GM10248 (cell line): Measurements from ENCODE around the gene LARP1.

ENCODE experiments used
- CTCF ChIA-PET: fragments of 300-600 bp; sonication (Branson Sonifier 250); formaldehyde crosslinking; extraction: SDS; loops from one replicate; lab custom pipeline; 2021; ENCODE audit warnings: antibody characterized with exemption; lab: Yijun Ruan, JAX
- POLR2A ChIA-PET: fragments of 350-650 bp; sonication (Branson Sonifier 250); formaldehyde crosslinking; extraction: SDS; loops from one replicate; lab custom pipeline; 2020; ENCODE audit warnings: antibody characterized with exemption; lab: Yijun Ruan, JAX
- DNase-seq: peaks from one replicate; pipeline ENCODE4 v3.0.0; 2012; ENCODE audit errors: extremely low spot score
- CTCF ChIP-seq: IDR thresholded peaks from 2 replicates; pipeline ENCODE4 v1.5.1; 2012; ENCODE audit warnings: mild to moderate bottlenecking, low read depth; ENCODE audit errors: extremely low read depth, missing control alignments, control extremely low read depth

Gene LARP1

GRCh38 chr5:154712518-154713437 lies 42.4 kb upstream of the LARP1 start:
- no peak for DNase-seq
- CTCF ChIA-PET, result interaction anchor here (1.3 kb wide), 1 partner anchor 11 kb away, joined by 3 read pairs; no protein-coding TSS in a partner anchor
- TF ChIP-seq CTCF, result no peak
- POLR2A ChIA-PET, result no interaction called here

- ChIA-PET CTCF (interaction anchor here (1.0 to 2.0 kb wide), 3 partner anchors 11 to 28 kb away, joined by 3 to 6 read pairs (median 4); no protein-coding TSS in a partner anchor), POLR2A (no interaction called here)
Measured at GRCh38 chr5:154713615-154714125, 41.5 kb upstream of the LARP1 start.

DNA sequence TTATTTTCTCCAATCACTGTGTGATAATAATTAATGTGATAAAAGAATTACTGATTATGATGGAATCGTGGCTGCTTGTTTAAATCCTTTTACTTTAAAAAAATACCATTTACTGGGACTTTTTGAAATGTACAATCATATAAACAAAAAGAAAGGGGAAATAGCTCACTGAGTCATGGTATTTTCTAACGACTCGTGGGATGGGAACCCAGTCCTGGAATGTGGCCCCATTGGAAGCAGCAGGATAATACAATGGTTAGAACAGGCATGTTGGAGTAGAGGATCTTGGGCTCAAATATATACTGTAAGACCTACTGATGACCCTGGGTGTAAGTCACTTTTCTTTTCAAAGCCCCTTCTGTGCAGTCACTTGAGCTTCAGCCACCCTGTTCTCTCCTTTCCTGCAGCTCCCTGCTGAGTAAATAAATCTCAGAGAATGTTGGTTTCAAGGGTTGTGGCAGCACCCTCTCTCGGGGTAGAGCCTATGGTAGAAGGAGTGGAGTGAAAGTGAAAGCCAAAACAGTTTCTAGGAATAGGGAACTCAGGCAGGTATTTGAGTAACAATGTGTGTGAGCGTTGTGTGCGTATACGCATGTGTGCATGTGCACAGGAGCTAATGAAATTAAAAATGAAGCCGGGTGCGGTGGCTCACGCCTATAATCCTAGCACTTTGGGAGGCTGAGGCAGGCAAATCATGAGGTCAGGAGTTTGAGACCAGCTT lies 40.8 kb upstream of the LARP1 start:
- ChIA-PET CTCF (interaction anchor here (0.7 to 2.0 kb wide), 5 partner anchors 10 to 63 kb away, joined by 3 to 6 read pairs (median 4); no protein-coding TSS in a partner anchor), POLR2A (no interaction called here)
- TF ChIP-seq CTCF, result no peak
- peak; percentile 41 for DNase-seq

More at GRCh38 chr5:154713615-154714125, 41.5 kb upstream of the LARP1 start:
- no peak for TF ChIP-seq CTCF
- DNase-seq, result no peak

DNA sequence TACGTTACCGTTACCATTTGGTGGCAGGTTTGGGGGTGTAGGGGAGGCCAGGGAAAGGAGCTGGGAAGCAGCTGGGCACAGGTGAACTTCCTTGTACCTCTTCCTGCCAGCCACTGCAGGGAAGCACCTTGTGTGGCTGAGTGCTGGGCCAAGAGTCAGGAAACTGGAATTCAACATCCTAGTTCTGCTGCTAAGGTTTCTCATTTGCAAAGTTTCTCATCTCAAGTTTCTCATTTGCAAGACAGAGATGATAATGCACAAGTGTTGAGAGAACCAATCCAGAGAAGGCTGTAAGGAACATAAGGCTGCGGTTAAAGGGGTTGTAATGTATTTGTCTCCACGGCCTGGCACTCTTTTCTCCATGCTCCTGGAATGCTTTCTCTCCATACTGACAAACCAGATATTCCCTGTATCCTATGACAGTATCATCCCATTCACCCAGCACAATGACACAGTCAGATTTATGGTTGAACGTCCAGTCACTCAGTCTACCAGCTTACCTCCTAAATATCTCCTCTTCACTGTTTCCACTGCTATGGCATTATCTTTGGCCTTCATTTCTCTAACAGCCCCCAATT lies 33.6 kb upstream of the LARP1 start:
- ChIA-PET CTCF (interaction anchor here (1.4 kb wide), 1 partner anchor 16 kb away, joined by 3 read pairs; no protein-coding TSS in a partner anchor), POLR2A (interaction anchor here (0.6 kb wide), 1 partner anchor 17 kb away, joined by 3 read pairs; no protein-coding TSS in a partner anchor)
- DNase-seq, result no peak
- TF ChIP-seq CTCF, result no peak

DNA sequence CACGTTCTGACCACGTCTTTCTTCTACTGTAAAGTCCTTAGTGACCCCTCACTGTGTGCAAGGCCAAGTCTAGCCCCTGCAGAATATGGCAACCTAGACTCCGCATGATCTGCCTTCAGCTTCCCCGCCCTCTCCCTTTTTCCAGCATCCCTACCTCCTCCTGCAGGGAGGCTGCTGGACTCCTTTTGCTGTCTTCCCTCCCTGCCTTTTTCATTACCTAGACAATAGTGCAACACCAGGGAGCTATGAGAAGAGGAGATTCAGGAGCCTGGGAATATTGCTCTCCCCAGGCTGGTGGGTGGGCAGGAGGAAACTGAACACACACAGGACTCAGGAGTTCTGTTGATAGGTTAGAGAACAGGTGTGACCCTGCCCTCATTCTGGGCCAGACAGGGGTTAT lies 33.1 kb upstream of the LARP1 start:
- ChIA-PET CTCF (no interaction called here), POLR2A (no interaction called here)
- no peak for DNase-seq
- TF ChIP-seq CTCF, result no peak

DNA sequence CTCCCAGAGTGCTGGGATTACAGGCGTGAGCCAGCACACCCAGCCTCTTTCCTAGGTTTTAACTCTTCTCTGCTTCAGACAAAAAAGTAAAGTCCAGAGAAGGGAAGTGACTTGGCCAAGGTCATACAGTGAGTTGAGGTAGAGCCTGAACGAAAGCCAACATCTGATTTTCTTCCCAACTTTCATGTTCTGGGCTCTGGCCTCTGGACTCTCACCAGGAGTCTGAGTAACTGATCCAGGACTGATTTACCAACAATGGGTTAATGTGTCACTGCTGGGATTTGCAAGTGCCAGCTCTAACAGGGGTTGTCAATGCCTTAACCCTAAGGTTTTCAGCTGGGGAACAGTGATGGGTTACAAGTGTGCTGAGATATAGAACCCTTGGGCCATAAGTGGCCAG lies 32.2 kb upstream of the LARP1 start:
- no peak for TF ChIP-seq CTCF
- DNase-seq, result no peak
- CTCF ChIA-PET, result no interaction called here
- POLR2A ChIA-PET, result no interaction called here
